GM21423 (cell line): ENCODE results near the gene CAPG.
"Not testable (repeated sequence)": the region's sequence is repeated elsewhere in the genome, so short reads cannot be mapped to it uniquely, and the experiment has no call there.

Experiments used
- ATAC-seq: cut with Tn5 transposase; IDR thresholded peaks from one replicate; pipeline ENCODE4 v1.9.1; 2021; ENCODE audit warnings: mild to moderate bottlenecking, moderate library complexity; ENCODE audit not compliant: unreplicated experiment

The CAPG gene

DNA sequence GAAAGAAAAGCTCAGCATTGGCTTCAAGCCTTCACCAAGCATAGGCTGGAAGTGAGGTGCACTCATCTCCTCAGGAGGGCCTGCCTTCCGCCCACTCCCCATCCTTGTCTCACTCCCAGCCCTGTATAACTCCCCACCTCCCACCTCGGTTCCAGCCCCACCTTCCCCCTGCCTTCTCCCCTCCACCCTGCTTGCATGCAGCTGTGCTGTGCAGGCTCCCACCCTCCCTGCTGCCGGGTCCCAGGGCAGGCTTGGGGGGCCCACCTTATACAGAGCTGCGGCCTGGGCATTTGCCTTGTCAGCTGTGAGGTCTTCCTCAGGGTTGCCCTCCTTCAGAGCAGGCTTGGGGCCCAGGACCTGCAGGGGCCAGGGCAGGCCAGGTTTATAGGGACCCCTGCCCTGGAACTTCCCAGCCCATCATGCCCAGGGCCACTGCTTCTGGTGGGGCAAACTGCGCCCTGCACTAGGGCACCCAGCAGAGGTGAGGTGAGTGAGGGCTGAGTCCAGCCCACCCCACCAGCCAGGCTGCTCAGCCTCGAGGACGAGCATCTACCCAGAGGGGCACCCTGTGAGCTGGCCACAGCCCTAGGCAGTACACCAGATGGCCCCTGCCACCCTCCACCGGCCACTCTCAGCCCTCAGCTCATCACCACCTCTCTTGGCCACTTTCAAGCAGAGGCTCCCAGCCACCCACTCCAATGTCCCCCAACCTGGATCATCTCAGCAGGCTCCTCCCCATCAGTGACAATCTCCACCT is 11.6 kb downstream of the CAPG start:
- no peak for ATAC-seq

GRCh38 chr2:85397925-85398331 is 12.2 kb downstream of the CAPG start:
- ATAC-seq, result no peak

DNA sequence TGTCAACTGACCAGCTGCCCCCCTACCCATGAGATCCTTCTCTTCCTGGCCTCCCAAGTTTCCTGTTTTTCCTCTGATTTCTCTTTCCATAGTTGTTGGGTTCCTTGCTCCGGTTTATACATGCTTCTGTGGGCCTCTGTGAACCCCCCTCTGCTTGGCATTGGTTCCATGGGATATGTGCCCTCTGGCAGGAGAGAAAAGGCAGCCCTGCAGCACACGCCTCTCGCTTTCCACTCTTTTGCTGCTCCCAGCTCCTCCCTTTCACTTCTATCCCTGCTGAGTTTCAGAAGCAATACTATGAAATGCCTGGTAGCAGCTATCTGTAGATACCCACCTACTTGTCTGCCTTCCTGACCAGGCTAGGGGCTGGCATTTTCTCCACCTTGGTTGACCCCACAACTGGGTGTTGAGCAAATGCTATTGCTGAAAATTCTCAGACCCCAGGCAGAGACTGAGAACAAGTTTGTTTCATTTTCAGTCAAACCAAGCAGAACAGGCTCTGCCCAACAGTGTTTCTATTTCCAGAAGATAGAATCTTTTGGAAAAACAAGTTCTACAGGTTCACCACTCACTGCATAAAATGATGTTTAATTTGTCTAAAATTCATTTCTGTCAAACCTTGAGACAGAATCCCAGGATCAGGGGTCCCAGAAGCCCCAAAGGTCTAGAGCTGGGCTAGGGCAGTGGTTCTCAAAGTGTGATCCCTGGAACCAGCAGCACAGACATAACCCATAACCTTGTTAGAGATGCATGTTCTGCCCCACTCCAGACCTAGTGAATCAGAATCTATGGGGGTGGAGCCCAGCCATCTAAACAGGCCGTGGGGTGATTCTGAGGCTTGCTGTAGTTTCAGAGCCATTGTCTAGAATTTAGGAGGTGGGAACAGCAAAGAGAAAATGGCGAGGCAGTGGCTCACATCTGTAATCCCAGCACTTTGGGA is 13.4 kb downstream of the CAPG start:
- no peak for ATAC-seq

DNA sequence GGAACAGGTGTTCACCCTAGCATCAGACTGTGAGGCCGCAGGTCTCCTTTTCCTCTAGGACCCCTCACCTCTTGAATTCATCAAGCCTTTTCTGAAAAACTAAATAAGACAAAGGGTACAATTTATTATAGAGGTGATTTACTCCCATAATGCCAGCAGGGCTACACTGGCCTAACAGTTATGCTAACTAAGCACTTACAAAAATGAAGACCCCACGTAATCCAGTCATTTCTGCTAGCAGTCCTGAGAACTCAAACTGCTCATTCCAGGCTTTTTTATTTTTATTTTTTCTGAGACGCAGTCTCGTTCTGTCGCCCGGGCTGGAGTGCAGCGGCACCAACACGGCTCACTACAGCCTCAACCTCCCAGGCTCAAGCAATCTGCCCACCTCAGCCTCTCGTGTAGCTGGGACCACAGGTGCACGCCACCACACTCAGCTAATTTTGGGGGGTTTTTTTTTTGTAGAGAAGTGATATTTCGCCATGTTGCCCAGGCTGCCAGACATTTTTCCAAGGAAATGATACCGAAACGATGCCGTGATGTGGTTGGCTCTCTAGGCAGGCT is 14.2 kb downstream of the CAPG start:
- no peak for ATAC-seq

DNA sequence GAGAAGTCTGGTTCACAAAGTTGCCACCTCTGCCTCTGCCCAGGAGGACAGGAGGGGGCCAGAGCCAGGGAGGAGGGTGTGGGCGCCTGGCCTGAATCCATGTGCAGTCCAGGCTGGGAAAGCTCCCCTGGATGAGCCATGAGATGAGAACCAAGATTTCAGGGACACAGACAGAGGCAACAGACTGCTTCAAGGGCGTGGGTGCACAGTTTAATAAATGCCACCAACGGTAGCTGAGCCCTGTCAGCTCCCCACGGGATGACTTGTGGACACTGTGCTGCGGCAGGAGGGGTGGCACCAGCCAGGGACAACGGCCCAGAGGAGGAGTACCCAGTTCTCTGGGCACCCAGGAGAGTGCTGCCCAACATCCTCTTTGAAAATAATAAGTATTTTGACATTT is 15.2 kb downstream of the CAPG start:
- no peak for ATAC-seq

- no peak for ATAC-seq
Observed at GRCh38 chr2:85394261-85394681, 15.9 kb downstream of the CAPG start.

- ATAC-seq, result no peak
Observed at GRCh38 chr2:85393836-85394235, 16.3 kb downstream of the CAPG start.

- no peak for ATAC-seq
Observed at GRCh38 chr2:85390941-85391669, 19.1 kb downstream of the CAPG start.

GRCh38 chr2:85388878-85389538 is 21.2 kb downstream of the CAPG start:
- ATAC-seq, result no peak

DNA sequence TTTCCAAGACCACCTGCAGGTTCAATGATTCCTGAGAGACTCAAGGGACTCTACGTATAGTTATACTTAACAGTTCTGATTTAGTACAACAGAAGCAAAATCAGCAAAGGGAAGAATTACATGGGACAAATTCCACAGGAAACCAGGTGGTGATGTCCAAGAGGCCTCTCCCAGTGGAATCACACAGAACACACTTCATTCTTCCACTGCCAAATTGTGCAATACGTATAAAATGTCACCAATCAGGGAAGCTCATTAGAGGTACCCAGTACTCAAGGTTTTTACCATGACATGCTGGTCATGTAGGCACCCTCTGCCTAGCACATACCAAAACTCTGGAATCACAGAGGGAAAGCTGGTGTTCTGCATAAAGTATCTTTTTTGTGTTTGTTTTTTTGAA is 22.4 kb downstream of the CAPG start:
- ATAC-seq, result no peak

- ATAC-seq, result no peak
Observed at GRCh38 chr2:85385746-85386145, 24.4 kb downstream of the CAPG start.

- no peak for ATAC-seq
Observed at GRCh38 chr2:85383850-85384249, 26.3 kb downstream of the CAPG start.

- ATAC-seq, result not testable (repeated sequence)
Observed at GRCh38 chr2:85383151-85383550, 27.0 kb downstream of the CAPG start.

- ATAC-seq, result no peak
Observed at GRCh38 chr2:85380048-85380447, 30.1 kb downstream of the CAPG start.

- ATAC-seq, result no peak
Observed at GRCh38 chr2:85378257-85378656, 31.9 kb downstream of the CAPG start.

DNA sequence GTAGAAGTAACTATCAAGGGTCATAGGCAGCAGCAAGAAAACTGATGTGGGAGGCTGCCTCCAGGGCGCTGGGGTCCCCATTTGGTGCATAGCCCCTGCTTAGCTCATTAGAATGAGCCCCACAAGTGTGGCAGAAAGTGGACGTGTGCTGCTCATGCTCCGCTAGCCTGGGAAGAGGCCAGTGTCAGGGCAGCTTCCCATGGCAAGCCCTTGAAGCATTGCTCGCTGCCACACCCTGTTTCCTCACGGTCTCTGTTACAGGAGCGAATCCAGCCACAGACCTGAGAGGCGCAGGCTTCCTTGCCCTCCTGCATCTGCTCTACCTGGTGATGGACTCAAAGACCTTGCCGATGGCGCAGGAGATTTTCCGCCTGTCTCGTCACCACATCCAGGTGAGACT is 33.1 kb downstream of the CAPG start:
- no peak for ATAC-seq

DNA sequence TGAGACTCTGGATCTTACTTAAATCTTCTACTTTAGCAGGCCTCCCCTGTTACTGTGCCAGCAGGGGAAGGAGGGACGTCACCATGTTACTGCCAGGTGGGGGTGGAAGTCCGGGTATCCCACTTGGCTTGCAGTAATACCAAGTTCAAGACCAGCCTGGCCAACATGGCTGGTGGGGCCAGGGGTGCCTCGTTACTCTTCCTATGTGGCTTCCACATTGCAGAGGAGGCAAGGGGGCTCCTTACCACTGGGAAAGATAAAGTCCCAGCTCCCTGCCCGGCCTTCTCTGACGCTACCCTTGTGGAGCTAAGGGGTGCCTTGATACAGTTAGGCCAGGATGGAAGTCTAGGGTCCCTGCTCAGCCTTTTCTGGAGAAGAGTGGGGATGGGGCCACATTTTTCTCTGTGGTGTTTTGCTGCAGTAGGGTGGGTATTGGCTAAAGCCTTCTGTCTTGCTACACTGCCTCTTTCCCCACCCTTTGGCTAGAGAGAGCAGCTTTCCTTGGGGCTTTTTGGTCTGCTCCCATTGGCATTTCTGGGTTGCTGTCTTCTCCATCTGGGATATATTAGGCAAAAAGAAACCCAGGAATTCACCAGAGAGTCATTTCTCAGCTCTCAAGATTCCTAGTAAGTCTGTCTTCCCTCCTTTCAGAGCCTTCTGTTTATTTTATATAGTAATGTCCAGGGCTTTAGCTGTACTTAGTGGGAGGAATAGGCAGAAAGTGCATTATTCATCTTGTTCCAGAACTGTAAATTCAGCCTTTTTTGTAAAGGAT is 33.7 kb downstream of the CAPG start:
- no peak for ATAC-seq

GRCh38 chr2:85371045-85371444 is 39.1 kb downstream of the CAPG start:
- ATAC-seq, result no peak

DNA sequence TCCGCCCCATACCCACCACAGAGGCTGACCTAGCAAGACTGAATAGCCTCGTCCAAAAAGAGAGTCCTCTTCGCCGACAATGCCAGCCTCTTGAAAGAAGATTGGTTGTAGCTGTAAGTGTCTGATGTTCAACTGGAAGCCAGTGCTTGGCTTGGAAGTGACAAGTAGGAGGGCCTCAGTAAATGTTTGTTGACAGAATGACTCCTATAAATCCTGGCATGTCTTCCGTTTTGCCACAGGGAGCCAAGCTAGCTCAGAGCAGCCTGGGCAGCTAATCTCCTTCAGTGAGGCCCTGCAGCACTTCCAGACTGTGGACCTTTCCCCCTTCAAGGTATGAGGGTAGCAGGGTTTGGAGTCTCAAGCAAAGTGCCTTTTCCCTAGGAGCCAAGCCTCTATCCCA is 40.7 kb downstream of the CAPG start:
- no peak for ATAC-seq

DNA sequence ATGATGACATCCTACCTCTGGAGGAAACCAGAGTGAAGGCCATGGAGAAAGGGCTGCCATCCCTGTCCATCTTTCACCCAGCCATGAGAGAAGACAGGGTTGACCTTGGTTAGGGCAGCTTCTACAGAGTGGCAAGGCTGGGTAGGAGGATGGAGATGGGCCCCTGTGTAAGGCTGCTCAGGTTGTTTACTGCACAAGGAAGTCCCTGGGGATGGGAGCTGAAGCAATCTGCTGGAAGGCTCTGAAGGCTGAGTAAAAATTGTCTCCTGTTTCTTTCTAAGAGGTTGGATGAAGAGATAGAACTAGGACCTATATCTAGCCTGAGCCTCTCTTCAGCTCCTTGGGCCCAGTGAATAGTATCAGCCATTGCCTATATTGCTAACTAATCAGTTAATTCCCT is 41.2 kb downstream of the CAPG start:
- no peak for ATAC-seq
